ENCODE data around the gene CD274.

GRCh38 chr9:5448016-5448415 is 2.3 kb upstream of the CD274 start:
- TF ChIP-seq, protein P1, sequence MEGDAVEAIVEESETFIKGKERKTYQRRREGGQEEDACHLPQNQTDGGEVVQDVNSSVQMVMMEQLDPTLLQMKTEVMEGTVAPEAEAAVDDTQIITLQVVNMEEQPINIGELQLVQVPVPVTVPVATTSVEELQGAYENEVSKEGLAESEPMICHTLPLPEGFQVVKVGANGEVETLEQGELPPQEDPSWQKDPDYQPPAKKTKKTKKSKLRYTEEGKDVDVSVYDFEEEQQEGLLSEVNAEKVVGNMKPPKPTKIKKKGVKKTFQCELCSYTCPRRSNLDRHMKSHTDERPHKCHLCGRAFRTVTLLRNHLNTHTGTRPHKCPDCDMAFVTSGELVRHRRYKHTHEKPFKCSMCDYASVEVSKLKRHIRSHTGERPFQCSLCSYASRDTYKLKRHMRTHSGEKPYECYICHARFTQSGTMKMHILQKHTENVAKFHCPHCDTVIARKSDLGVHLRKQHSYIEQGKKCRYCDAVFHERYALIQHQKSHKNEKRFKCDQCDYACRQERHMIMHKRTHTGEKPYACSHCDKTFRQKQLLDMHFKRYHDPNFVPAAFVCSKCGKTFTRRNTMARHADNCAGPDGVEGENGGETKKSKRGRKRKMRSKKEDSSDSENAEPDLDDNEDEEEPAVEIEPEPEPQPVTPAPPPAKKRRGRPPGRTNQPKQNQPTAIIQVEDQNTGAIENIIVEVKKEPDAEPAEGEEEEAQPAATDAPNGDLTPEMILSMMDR (conservative IDR thresholded peaks at IDR 0.05; ENCODE audit: low read depth, low read length) = no peak
- no peak for TF ChIP-seq EZH2 (IDR thresholded peaks at IDR 0.05; ENCODE audit: borderline replicate concordance, low read depth, low read length, poor library complexity, severe bottlenecking)

Data from A673 (cell line).